Astrocyte (in vitro differentiated cells and primary cell): ENCODE data around the gene PRRT4. TPM values are rescaled to one million over a fixed set of nuclear protein-coding genes. Genes with fewer than 3 reads are reported as not detected.

ENCODE experiments used
- DNase-seq: peaks from one replicate; pipeline ENCODE4 v3.0.0-alpha.2; 2010; ENCODE audit warnings: low read depth
- FAIRE-seq: peaks from 2 replicates; lab custom pipeline; 2011; peaks lifted over from hg19 to GRCh38; lab: Jason Lieb, UNC
- H2AFZ ChIP-seq: 2 replicates; pipeline ENCODE4 v1.6.0; 2012; ENCODE audit warnings: low read depth, low read length, inconsistent platforms
- H3K27ac ChIP-seq: 2 replicates; pipeline ENCODE4 v1.5.1; 2011; ENCODE audit warnings: low read depth, low read length, inconsistent platforms
- H3K27me3 ChIP-seq: 2 replicates; pipeline ENCODE4 v1.6.0; 2011; ENCODE audit warnings: low read length, inconsistent platforms; ENCODE audit not compliant: insufficient read depth
- H3K36me3 ChIP-seq: 2 replicates; pipeline ENCODE4 v1.5.1; 2011; ENCODE audit warnings: low read length, inconsistent platforms; ENCODE audit not compliant: insufficient read depth
- H3K4me1 ChIP-seq: 2 replicates; pipeline ENCODE4 v1.5.1; 2011; ENCODE audit warnings: low read length, inconsistent platforms; ENCODE audit not compliant: insufficient read depth
- H3K4me2 ChIP-seq: 2 replicates; pipeline ENCODE4 v1.6.0; 2012; ENCODE audit warnings: low read length, inconsistent platforms
- H3K4me3 ChIP-seq: 2 replicates; pipeline ENCODE4 v1.5.1; 2011; ENCODE audit warnings: low read depth, mild to moderate bottlenecking, low read length, inconsistent platforms; ENCODE audit not compliant: insufficient read depth
- H3K79me2 ChIP-seq: 2 replicates; pipeline ENCODE4 v1.6.0; 2012; ENCODE audit warnings: mild to moderate bottlenecking, low read length, inconsistent platforms; ENCODE audit not compliant: insufficient read depth
- H3K9ac ChIP-seq: 2 replicates; pipeline ENCODE4 v1.6.0; 2012; ENCODE audit warnings: mild to moderate bottlenecking, low read length, inconsistent platforms
- H3K9me3 ChIP-seq: 2 replicates; pipeline ENCODE4 v1.5.1; 2012; ENCODE audit warnings: low read depth, mild to moderate bottlenecking, low read length, inconsistent platforms; ENCODE audit not compliant: insufficient read depth
- H4K20me1 ChIP-seq: 2 replicates; pipeline ENCODE4 v1.6.0; 2012; ENCODE audit warnings: low read length, inconsistent platforms; ENCODE audit not compliant: insufficient read depth
- H3K27ac Mint-ChIP-seq: one replicate; pipeline ENCODE4 v1.8.0; 2021; ENCODE audit warnings: mild to moderate bottlenecking, mixed read lengths; ENCODE audit not compliant: unreplicated experiment
- H3K27me3 Mint-ChIP-seq: one replicate; pipeline ENCODE4 v1.8.0; 2021; ENCODE audit warnings: low read depth, mixed read lengths; ENCODE audit not compliant: unreplicated experiment
- H3K36me3 Mint-ChIP-seq: one replicate; pipeline ENCODE4 v1.8.0; 2021; ENCODE audit warnings: low read depth, mixed read lengths; ENCODE audit not compliant: unreplicated experiment
- H3K4me1 Mint-ChIP-seq: one replicate; pipeline ENCODE4 v1.8.0; 2021; ENCODE audit warnings: low read depth, mixed read lengths; ENCODE audit not compliant: unreplicated experiment
- H3K4me3 Mint-ChIP-seq: one replicate; pipeline ENCODE4 v1.8.0; 2021; ENCODE audit warnings: mild to moderate bottlenecking, moderate library complexity, mixed read lengths; ENCODE audit not compliant: unreplicated experiment
- H3K9me3 Mint-ChIP-seq: one replicate; pipeline ENCODE4 v1.8.0; 2021; ENCODE audit warnings: mild to moderate bottlenecking, mixed read lengths; ENCODE audit not compliant: unreplicated experiment
- EZH2 ChIP-seq: IDR thresholded peaks from 2 replicates; pipeline ENCODE4 v1.6.1; 2012; ENCODE audit warnings: mild to moderate bottlenecking, low read length, inconsistent platforms; ENCODE audit not compliant: insufficient read depth
- total RNA-seq: library from RNA; stranded (reverse); gene quantifications from 2 replicates; pipeline ENCODE4 v1.2.1, GENCODE V29; 2021
- TF ChIP-seq, protein P1 (sequence below): IDR thresholded peaks from 2 replicates; pipeline ENCODE4 v1.5.1; 2011; ENCODE audit warnings: low read depth, mild to moderate bottlenecking, inconsistent platforms, low read length, moderate library complexity; ENCODE audit not compliant: insufficient read depth

The PRRT4 gene
- total RNA-seq, 1 donor from 2014 or later: 0.93 TPM

DNA sequence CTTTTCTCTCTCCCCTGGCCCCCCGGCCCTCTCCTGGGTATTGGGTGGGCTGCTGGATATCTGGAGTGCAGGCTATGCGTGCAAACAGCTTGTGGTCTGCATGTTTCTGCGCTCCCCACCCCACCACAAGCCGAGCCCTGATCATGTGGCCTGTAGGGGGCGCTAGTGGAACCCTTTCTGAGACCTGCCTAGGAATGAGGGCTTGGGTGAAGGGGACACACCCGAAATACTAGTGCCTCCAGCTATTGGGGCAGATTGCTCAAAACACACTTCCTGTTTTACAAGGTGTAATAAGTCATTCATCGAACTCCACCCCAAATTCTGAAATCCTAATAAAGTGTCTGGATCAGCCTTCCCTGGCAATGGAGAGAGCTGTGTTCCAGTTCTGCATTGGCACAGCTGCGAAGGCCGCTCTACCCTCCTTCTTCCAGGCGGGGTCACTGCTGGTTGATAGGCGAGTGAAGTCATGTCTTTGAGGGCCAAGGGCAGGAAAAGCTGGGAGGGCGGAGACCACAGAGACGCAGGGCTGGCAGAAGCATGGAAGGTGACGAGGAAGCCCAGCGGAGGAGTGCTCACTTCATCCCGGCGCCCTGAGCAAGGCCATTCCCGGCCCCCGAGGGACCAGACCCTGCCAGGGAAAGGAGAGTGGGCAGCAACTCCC, 19.8 kb upstream of the PRRT4 start:
- H3K4me1 ChIP-seq: no peaks in the 10 kb centered on the region
- DNase-seq (no peak), FAIRE-seq (no peak)
- Mint-ChIP-seq H3K27me3 (peaks cover 39% of the 10 kb centered on the region), H3K4me1 (peaks cover 4% of the 10 kb centered on the region), H3K27ac (no peak overlapping the region), H3K4me3 (no peak overlapping the region), H3K36me3 (no peaks in the 10 kb centered on the region), H3K9me3 (no peaks in the 10 kb centered on the region)
- no peaks in the 10 kb centered on the region for H4K20me1 ChIP-seq
- TF ChIP-seq EZH2: no peak
- TF ChIP-seq, protein P1, sequence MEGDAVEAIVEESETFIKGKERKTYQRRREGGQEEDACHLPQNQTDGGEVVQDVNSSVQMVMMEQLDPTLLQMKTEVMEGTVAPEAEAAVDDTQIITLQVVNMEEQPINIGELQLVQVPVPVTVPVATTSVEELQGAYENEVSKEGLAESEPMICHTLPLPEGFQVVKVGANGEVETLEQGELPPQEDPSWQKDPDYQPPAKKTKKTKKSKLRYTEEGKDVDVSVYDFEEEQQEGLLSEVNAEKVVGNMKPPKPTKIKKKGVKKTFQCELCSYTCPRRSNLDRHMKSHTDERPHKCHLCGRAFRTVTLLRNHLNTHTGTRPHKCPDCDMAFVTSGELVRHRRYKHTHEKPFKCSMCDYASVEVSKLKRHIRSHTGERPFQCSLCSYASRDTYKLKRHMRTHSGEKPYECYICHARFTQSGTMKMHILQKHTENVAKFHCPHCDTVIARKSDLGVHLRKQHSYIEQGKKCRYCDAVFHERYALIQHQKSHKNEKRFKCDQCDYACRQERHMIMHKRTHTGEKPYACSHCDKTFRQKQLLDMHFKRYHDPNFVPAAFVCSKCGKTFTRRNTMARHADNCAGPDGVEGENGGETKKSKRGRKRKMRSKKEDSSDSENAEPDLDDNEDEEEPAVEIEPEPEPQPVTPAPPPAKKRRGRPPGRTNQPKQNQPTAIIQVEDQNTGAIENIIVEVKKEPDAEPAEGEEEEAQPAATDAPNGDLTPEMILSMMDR: peak; percentile 40
- H3K4me3 ChIP-seq: no peak overlapping the region
- H3K9me3 ChIP-seq: no peaks in the 10 kb centered on the region
- no peak overlapping the region for H3K4me2 ChIP-seq
- peaks cover 7% of the 10 kb centered on the region for H3K27me3 ChIP-seq
- no peaks in the 10 kb centered on the region for H3K79me2 ChIP-seq
- H3K27ac ChIP-seq: no peak overlapping the region
- no peak overlapping the region for H3K9ac ChIP-seq
- H3K36me3 ChIP-seq: no peaks in the 10 kb centered on the region
- H2AFZ ChIP-seq: no peak overlapping the region

DNA sequence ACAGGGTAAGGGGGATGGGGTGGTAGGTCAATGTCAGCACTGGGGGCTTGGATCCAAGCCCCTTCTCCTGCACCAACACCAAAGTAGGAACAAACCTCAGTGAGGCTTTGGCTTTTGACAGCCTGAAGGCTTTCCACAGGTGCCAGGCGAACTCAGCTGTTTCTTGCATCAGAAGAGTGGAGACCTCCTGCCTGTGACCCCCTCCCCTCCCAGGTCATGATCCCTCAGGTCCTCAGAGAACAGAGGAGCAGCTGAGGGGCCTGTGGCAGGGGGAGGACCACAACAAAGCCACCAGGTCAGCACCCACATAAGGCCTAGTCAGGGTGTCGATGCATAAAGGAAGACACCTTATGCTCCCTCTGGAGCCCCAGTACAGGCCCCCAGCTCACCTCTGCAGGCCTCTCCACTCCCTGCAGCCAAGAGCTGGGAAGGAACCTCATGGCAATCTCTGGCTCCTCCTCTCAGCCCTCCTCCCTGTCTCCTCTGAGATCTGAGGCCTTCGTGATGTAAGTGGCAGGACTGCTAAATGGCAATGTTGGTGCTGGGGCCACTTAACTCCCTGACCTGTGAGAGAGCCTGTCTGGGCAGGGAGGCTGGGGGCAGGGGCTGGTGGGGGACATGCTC, 19.1 kb upstream of the PRRT4 start:
- TF ChIP-seq, protein P1: no peak
- no peak for TF ChIP-seq EZH2
- no peaks in the 10 kb centered on the region for H3K4me1 ChIP-seq
- no peak overlapping the region for H3K27ac ChIP-seq
- no peaks in the 10 kb centered on the region for H3K9me3 ChIP-seq
- no peak overlapping the region for H3K9ac ChIP-seq
- Mint-ChIP-seq H3K36me3 (no peaks in the 10 kb centered on the region), H3K4me1 (peaks cover 4% of the 10 kb centered on the region), H3K9me3 (no peaks in the 10 kb centered on the region), H3K4me3 (no peak overlapping the region), H3K27me3 (peaks cover 34% of the 10 kb centered on the region), H3K27ac (no peak overlapping the region)
- no peaks in the 10 kb centered on the region for H3K36me3 ChIP-seq
- H3K4me2 ChIP-seq: no peak overlapping the region
- H3K79me2 ChIP-seq: no peaks in the 10 kb centered on the region
- no peaks in the 10 kb centered on the region for H4K20me1 ChIP-seq
- DNase-seq (no peak), FAIRE-seq (no peak)
- H3K4me3 ChIP-seq: no peak overlapping the region
- no peak overlapping the region for H2AFZ ChIP-seq
- peaks cover 7% of the 10 kb centered on the region for H3K27me3 ChIP-seq
